Thyroid gland (tissue), 4 donors: Measurements from ENCODE around the gene PDZRN3. TPM values are rescaled to one million over a fixed set of nuclear protein-coding genes. Genes with fewer than 3 reads are reported as not detected.

Experiments used
- DNase-seq, 2 donors: peaks; one replicate each; pipeline ENCODE4 v3.0.0-alpha.2; 2019
- H3K27ac ChIP-seq, 3 donors: fragments of 200-600 bp; sonication (generic); 1 replicate in 2 of 3; 2 replicates in 1 of 3; pipeline ENCODE4 v1.5.1; 2016 to 2019; ENCODE audit warnings: mild to moderate bottlenecking in 1 of 3, moderate library complexity in 1 of 3
- H3K27me3 ChIP-seq: fragments of 200-600 bp; sonication (generic); one replicate; pipeline ENCODE4 v1.5.1; 2019
- H3K36me3 ChIP-seq, 2 donors: fragments of 200-600 bp; sonication (generic); one replicate each; pipeline ENCODE4 v1.5.1; 2016 to 2019
- H3K4me1 ChIP-seq, 2 donors: fragments of 200-600 bp; sonication (generic); one replicate each; pipeline ENCODE4 v1.5.1; 2017 to 2019
- H3K4me3 ChIP-seq, 3 donors: fragments of 200-600 bp; sonication (generic); replicated peaks in 1 of 3; 1 replicate in 2 of 3; 2 replicates in 1 of 3; pipeline ENCODE4 v1.5.1; 2016; ENCODE audit warnings: mild to moderate bottlenecking in 1 of 3
- H3K9me3 ChIP-seq: fragments of 200-600 bp; sonication (generic); one replicate; pipeline ENCODE4 v1.5.1; 2017
- POLR2A ChIP-seq, 2 donors: fragments of 450-650 bp; IDR thresholded peaks; one replicate each; pipeline ENCODE4 v1.6.1; 2017; ENCODE audit warnings: antibody characterized with exemption in 2 of 2, mild to moderate bottlenecking in 2 of 2, moderate library complexity in 1 of 2
- WGBS, 2 donors: methylation state at CpG; one replicate each; pipeline ENCODE4 v1.1.5; 2017; 5-methylcytosine and 5-hydroxymethylcytosine counted together
- intact Hi-C: fragments of 100-400 bp; cut with DNase I; formaldehyde crosslinking; loops from one replicate; pipeline ENCODE4 v1.15.1; 2023
- total RNA-seq, 4 donors: library from RNA; depleted of rRNA; stranded (reverse); fragments of >200 nt; gene quantifications; one replicate each; pipeline ENCODE4 v1.2.3, GENCODE V29; 2016
- TF ChIP-seq, protein P1 (sequence below), 6 experiments: fragments of 200-600 bp in 3 of 6; fragments of 450-650 bp in 3 of 6; sonication (generic) in 3 of 6; IDR thresholded peaks; one replicate each; pipeline ENCODE4 v1.5.1; 2016 to 2019; ENCODE audit warnings: antibody characterized with exemption in 6 of 6, mild to moderate bottlenecking in 2 of 6, inconsistent platforms in 1 of 6, moderate library complexity in 1 of 6

Gene PDZRN3
- total RNA-seq, 4 donors from 2014 or later: 4.4 to 8.3 (median 6.0) TPM

DNA sequence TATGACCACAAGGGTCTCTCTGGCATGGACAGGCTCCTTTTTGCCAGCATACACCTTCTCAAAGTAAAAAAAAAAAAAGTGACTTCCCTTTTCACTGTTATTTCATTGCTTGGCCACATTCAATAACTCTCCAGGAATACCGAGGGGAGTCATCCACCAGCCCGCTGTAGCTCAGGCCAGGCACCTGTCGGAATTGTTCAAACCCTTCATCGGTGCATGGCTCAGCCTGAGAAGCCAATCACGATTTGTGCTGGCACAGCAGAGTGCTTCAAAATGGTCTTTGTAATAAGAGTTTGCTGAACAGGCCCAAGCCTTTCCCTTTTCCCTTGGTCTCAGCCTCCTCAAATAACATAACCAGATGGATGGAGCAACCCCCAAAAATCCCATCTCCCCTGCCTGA, 145.4 kb downstream of the PDZRN3 start:
- TF ChIP-seq POLR2A (IDR thresholded peaks at IDR 0.05): no peak
- TF ChIP-seq, protein P1, sequence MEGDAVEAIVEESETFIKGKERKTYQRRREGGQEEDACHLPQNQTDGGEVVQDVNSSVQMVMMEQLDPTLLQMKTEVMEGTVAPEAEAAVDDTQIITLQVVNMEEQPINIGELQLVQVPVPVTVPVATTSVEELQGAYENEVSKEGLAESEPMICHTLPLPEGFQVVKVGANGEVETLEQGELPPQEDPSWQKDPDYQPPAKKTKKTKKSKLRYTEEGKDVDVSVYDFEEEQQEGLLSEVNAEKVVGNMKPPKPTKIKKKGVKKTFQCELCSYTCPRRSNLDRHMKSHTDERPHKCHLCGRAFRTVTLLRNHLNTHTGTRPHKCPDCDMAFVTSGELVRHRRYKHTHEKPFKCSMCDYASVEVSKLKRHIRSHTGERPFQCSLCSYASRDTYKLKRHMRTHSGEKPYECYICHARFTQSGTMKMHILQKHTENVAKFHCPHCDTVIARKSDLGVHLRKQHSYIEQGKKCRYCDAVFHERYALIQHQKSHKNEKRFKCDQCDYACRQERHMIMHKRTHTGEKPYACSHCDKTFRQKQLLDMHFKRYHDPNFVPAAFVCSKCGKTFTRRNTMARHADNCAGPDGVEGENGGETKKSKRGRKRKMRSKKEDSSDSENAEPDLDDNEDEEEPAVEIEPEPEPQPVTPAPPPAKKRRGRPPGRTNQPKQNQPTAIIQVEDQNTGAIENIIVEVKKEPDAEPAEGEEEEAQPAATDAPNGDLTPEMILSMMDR (IDR thresholded peaks at IDR 0.05): no peak
- Histone ChIP-seq H3K27ac (no peak overlapping the region), H3K9me3 (no peaks in the 10 kb centered on the region), H3K4me3 (no peak overlapping the region), H3K4me1 (peaks cover 12 to 13% of the 10 kb centered on the region in 2 donors), H3K36me3 (no peaks in the 10 kb centered on the region), H3K27me3 (no peaks in the 10 kb centered on the region)
- peak; percentile 3 to 6 for DNase-seq
- WGBS, 2 donors: 60 to 68% methylated on average over 5 of the region's 5 CpGs
- intact Hi-C loops: no loop called here

DNA sequence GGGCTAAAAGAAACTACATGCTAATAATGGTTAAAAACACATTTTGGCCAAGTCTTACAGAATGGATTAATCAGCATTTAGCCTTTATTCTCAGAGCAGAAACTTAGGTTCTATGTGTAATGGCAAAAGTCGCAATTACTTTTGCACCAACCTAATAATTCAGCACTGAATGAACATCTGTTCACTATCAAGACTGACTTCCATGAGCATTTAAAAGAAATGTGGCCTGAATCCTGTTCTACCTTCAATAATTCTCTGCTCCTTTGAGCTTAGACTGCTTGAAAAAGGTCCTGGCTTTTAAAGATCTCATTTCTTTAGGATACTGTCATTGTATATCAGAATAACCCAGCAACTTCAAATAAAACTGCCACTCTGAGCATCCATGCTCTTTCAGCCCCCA, 145.9 kb downstream of the PDZRN3 start:
- 87 to 93% methylated on average over 1 of the region's 1 CpG for WGBS, 2 donors
- Histone ChIP-seq H3K36me3 (no peaks in the 10 kb centered on the region), H3K9me3 (no peaks in the 10 kb centered on the region), H3K4me1 (peaks cover 12 to 13% of the 10 kb centered on the region in 2 donors), H3K27me3 (no peaks in the 10 kb centered on the region), H3K4me3 (no peak overlapping the region), H3K27ac (no peak overlapping the region)
- no peak for TF ChIP-seq POLR2A (IDR thresholded peaks at IDR 0.05)
- TF ChIP-seq, protein P1 (IDR thresholded peaks at IDR 0.05): no peak
- DNase-seq: no peak
- intact Hi-C loops: no loop called here

DNA sequence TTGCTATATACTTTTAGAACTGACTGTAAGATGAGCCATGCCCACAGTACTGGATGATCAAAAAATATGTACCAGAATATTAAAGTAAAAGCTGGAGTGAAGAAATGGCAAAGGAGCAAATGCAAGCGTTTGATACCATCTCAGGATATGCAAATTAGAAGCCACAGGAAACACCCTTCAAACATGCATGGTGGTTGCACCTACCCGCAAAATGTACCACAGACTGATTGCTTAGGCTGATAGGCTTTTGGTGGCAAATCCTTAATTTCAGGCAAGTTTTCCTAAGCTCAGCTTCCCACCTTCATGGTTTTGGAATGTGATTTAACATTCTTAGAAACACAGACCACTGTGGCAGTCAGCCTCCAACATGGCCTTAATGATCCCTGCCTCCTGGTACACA, 149.0 kb downstream of the PDZRN3 start:
- Histone ChIP-seq H3K4me3 (no peak overlapping the region), H3K36me3 (no peaks in the 10 kb centered on the region), H3K27me3 (no peaks in the 10 kb centered on the region), H3K27ac (no peak overlapping the region), H3K9me3 (no peaks in the 10 kb centered on the region), H3K4me1 (peaks cover 6 to 8% of the 10 kb centered on the region in 2 donors)
- WGBS, 2 donors: 68 to 90% methylated on average over 2 of the region's 2 CpGs
- no peak for TF ChIP-seq POLR2A (IDR thresholded peaks at IDR 0.05)
- TF ChIP-seq, protein P1 (IDR thresholded peaks at IDR 0.05): no peak
- DNase-seq: no peak
- intact Hi-C loops: no loop called here

DNA sequence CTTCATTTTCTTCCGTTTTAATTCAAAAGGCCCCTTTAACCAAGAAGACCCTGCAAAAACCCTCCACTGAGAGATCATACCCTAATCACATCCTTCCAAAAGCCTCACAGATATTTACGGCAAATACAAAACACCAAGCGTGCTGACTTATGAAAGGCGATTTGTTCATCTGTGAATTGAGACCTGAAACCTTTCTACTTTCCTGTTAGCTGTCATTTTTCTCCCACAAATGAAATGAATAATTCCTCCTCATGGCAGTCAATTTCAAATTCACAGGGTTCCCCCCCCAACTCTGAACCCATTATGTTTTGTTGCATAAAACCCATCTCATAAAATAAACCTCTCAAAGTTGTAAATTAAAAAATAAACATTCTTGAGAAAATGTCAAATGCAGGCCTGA, 149.6 kb downstream of the PDZRN3 start:
- H3K9me3 ChIP-seq: no peaks in the 10 kb centered on the region
- H3K4me3 ChIP-seq: no peak overlapping the region
- no peak overlapping the region for H3K27ac ChIP-seq
- WGBS, 2 donors: 94 to 95% methylated on average over 4 of the region's 4 CpGs
- no peak for DNase-seq
- H3K4me1 ChIP-seq: peaks cover under 1 to 2% of the 10 kb centered on the region in 2 donors
- H3K36me3 ChIP-seq: no peaks in the 10 kb centered on the region
- intact Hi-C loops: no loop called here
- H3K27me3 ChIP-seq: no peaks in the 10 kb centered on the region
- no peak for TF ChIP-seq POLR2A (IDR thresholded peaks at IDR 0.05)
- TF ChIP-seq, protein P1 (IDR thresholded peaks at IDR 0.05): no peak

DNA sequence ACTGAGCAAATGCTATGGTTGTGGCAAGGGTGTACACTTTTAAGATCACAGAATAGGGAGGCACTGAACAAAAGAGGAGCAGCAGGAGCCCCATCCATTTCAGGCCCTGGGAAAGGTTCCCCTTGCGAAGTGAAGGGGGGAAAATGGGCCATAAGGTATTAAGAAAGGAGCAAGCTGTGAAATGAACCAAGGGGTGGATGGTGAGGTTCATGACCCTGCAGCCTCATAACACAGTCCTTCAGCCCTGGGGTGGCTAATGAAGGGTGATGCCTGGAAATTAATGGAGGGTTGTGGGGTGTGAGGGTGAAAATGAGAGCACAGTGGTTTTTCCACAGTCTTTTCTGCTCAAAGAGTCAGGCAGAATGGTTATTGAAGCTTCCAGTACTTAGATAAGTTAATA, 150.1 kb downstream of the PDZRN3 start:
- Histone ChIP-seq H3K4me1 (no peaks in the 10 kb centered on the region), H3K9me3 (no peaks in the 10 kb centered on the region), H3K27ac (no peak overlapping the region), H3K36me3 (no peaks in the 10 kb centered on the region), H3K4me3 (no peak overlapping the region), H3K27me3 (no peaks in the 10 kb centered on the region)
- DNase-seq: no peak
- 93 to 97% methylated on average over 1 of the region's 1 CpG for WGBS, 2 donors
- TF ChIP-seq, protein P1 (IDR thresholded peaks at IDR 0.05): no peak
- no peak for TF ChIP-seq POLR2A (IDR thresholded peaks at IDR 0.05)
- intact Hi-C loops: no loop called here
